ENCODE data around the gene MNT. TPM values are rescaled to one million over a fixed set of nuclear protein-coding genes. Genes with fewer than 3 reads are reported as not detected.

Gene MNT
- total and polyA plus RNA-seq, 2 of the 8 experiments (the other 6 are each of a cell fraction or from before 2014, with no cell fraction given), result 5.0 to 17.3 TPM

DNA sequence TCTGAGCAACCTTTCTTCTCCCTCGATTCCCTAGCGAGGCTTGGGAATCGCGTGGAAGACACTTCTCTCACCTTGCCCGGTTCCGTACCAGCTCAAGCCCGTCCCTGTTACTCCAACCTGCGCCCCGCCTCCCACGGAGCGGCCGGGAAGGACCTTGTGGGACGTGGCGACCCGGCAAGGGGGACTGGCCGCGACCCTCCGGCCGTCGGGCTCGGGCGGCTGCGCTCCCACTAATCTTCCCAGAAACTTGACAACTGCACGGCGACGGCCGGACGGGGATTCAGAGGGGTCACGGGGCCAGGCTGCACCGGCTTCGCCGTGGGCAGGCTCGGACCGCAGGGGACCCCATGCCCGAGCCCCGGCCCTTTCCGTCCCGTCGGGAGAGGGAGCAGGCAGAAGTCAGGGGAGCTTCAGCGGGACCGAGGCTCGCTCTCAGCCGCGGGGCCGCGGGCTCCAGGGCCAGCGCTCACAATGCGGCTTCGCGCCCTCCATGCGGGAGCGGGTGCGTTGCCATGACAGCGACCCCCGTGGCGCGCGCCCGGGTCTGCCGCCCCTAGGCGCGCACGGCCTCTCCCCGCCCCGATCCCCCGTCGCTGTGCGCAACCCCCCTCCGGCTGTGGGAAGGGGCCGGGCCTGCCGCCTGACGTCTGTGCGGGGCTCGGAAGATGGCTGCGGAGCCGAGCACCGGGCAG, 63.9 kb downstream of the MNT start, which contains the start of gene SGSM2 (continued):
- TF ChIP-seq SIN3A (conservative IDR thresholded peaks at IDR 0.05 in 1 of 2, IDR thresholded peaks at IDR 0.05 in 1 of 2; ENCODE audit: low read depth in 1 of 2, low read length in 2 of 2), result peak in 1 of 2 experiments; percentile 29; a peak in 1 of 4 replicates
- no peak for TF ChIP-seq RXRA (IDR thresholded peaks at IDR 0.05; ENCODE audit: insufficient read depth, low read depth, low read length)
- TF ChIP-seq GABPA (IDR thresholded peaks at IDR 0.05; ENCODE audit: borderline replicate concordance, insufficient read depth, low read length), result no peak
- TF ChIP-seq CBX8 (IDR thresholded peaks at IDR 0.05; ENCODE audit: borderline replicate concordance, low read depth, low read length), result no peak
- TF ChIP-seq RAD21 (IDR thresholded peaks at IDR 0.05 in 1 of 2, conservative IDR thresholded peaks at IDR 0.05 in 1 of 2; ENCODE audit: low read depth in 2 of 2, low read length in 2 of 2), result no peak
- TF ChIP-seq, protein P1, sequence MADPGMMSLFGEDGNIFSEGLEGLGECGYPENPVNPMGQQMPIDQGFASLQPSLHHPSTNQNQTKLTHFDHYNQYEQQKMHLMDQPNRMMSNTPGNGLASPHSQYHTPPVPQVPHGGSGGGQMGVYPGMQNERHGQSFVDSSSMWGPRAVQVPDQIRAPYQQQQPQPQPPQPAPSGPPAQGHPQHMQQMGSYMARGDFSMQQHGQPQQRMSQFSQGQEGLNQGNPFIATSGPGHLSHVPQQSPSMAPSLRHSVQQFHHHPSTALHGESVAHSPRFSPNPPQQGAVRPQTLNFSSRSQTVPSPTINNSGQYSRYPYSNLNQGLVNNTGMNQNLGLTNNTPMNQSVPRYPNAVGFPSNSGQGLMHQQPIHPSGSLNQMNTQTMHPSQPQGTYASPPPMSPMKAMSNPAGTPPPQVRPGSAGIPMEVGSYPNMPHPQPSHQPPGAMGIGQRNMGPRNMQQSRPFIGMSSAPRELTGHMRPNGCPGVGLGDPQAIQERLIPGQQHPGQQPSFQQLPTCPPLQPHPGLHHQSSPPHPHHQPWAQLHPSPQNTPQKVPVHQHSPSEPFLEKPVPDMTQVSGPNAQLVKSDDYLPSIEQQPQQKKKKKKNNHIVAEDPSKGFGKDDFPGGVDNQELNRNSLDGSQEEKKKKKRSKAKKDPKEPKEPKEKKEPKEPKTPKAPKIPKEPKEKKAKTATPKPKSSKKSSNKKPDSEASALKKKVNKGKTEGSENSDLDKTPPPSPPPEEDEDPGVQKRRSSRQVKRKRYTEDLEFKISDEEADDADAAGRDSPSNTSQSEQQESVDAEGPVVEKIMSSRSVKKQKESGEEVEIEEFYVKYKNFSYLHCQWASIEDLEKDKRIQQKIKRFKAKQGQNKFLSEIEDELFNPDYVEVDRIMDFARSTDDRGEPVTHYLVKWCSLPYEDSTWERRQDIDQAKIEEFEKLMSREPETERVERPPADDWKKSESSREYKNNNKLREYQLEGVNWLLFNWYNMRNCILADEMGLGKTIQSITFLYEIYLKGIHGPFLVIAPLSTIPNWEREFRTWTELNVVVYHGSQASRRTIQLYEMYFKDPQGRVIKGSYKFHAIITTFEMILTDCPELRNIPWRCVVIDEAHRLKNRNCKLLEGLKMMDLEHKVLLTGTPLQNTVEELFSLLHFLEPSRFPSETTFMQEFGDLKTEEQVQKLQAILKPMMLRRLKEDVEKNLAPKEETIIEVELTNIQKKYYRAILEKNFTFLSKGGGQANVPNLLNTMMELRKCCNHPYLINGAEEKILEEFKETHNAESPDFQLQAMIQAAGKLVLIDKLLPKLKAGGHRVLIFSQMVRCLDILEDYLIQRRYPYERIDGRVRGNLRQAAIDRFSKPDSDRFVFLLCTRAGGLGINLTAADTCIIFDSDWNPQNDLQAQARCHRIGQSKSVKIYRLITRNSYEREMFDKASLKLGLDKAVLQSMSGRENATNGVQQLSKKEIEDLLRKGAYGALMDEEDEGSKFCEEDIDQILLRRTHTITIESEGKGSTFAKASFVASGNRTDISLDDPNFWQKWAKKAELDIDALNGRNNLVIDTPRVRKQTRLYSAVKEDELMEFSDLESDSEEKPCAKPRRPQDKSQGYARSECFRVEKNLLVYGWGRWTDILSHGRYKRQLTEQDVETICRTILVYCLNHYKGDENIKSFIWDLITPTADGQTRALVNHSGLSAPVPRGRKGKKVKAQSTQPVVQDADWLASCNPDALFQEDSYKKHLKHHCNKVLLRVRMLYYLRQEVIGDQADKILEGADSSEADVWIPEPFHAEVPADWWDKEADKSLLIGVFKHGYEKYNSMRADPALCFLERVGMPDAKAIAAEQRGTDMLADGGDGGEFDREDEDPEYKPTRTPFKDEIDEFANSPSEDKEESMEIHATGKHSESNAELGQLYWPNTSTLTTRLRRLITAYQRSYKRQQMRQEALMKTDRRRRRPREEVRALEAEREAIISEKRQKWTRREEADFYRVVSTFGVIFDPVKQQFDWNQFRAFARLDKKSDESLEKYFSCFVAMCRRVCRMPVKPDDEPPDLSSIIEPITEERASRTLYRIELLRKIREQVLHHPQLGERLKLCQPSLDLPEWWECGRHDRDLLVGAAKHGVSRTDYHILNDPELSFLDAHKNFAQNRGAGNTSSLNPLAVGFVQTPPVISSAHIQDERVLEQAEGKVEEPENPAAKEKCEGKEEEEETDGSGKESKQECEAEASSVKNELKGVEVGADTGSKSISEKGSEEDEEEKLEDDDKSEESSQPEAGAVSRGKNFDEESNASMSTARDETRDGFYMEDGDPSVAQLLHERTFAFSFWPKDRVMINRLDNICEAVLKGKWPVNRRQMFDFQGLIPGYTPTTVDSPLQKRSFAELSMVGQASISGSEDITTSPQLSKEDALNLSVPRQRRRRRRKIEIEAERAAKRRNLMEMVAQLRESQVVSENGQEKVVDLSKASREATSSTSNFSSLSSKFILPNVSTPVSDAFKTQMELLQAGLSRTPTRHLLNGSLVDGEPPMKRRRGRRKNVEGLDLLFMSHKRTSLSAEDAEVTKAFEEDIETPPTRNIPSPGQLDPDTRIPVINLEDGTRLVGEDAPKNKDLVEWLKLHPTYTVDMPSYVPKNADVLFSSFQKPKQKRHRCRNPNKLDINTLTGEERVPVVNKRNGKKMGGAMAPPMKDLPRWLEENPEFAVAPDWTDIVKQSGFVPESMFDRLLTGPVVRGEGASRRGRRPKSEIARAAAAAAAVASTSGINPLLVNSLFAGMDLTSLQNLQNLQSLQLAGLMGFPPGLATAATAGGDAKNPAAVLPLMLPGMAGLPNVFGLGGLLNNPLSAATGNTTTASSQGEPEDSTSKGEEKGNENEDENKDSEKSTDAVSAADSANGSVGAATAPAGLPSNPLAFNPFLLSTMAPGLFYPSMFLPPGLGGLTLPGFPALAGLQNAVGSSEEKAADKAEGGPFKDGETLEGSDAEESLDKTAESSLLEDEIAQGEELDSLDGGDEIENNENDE (IDR thresholded peaks at IDR 0.05; ENCODE audit: insufficient replicate concordance, low read length), result no peak
- no peak for TF ChIP-seq CHD1 (IDR thresholded peaks at IDR 0.05; ENCODE audit: low read depth, low read length)
- no peak for TF ChIP-seq NRF1 (IDR thresholded peaks at IDR 0.05; ENCODE audit: low read depth, low read length)
- no peak for TF ChIP-seq EGR1 (IDR thresholded peaks at IDR 0.05; ENCODE audit: borderline replicate concordance, low read depth, low read length)
